Measurements from ENCODE around the gene RPS6KA2. TPM values are rescaled to one million over a fixed set of nuclear protein-coding genes. Genes with fewer than 3 reads are reported as not detected.

Gene RPS6KA2
- total and polyA plus RNA-seq, 2 donors (not counting 3 experiments of a cell fraction or from before 2014, with no cell fraction given): 54.5 to 75.8 TPM

DNA sequence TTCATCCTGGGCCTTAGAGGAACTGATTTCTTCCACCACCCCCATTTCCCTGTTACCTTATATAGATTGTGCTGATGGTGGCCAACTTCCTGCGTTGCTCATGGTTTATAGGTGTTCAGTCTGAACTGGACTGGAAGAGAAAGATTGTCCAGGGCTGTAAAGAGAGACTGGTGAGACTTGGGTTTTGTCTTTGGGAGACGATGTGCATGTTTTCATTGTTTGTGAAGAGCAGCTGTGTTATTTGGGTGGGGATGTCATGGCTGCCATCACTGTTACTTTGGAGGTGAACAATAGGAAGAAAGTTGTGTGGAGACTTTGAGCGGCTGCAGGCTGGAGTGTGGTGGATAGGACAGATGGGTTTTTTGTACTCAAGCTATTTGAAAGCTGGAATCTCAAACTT is 228.7 kb downstream of the RPS6KA2 start:
- intact Hi-C loops (cut with micrococcal nuclease): no loop called here
- TF ChIP-seq POLR2AphosphoS5 (IDR thresholded peaks at IDR 0.05; ENCODE audit: insufficient read depth, low read depth, low read length): no peak
- TF ChIP-seq GATA2 (IDR thresholded peaks at IDR 0.05; ENCODE audit: insufficient read depth, insufficient read length, low read depth, low read length): no peak
- no peak for TF ChIP-seq MYC (IDR thresholded peaks at IDR 0.05; ENCODE audit: low read depth, low read length)
- TF ChIP-seq, protein P1, sequence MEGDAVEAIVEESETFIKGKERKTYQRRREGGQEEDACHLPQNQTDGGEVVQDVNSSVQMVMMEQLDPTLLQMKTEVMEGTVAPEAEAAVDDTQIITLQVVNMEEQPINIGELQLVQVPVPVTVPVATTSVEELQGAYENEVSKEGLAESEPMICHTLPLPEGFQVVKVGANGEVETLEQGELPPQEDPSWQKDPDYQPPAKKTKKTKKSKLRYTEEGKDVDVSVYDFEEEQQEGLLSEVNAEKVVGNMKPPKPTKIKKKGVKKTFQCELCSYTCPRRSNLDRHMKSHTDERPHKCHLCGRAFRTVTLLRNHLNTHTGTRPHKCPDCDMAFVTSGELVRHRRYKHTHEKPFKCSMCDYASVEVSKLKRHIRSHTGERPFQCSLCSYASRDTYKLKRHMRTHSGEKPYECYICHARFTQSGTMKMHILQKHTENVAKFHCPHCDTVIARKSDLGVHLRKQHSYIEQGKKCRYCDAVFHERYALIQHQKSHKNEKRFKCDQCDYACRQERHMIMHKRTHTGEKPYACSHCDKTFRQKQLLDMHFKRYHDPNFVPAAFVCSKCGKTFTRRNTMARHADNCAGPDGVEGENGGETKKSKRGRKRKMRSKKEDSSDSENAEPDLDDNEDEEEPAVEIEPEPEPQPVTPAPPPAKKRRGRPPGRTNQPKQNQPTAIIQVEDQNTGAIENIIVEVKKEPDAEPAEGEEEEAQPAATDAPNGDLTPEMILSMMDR (IDR thresholded peaks at IDR 0.05; ENCODE audit: extremely low read depth in 1 of 2, insufficient read depth in 1 of 2, low read depth in 1 of 2, low read length in 2 of 2): no peak
- TF ChIP-seq EZH2 (IDR thresholded peaks at IDR 0.05; ENCODE audit: borderline replicate concordance, low read depth, low read length, severe bottlenecking): no peak
- no peak for TF ChIP-seq JUN (IDR thresholded peaks at IDR 0.05; ENCODE audit: borderline replicate concordance, insufficient read depth, insufficient read length, low read depth)
- no peak for TF ChIP-seq POLR2A (IDR thresholded peaks at IDR 0.05; ENCODE audit: low read depth, low read length)

More for the DNA sequence above, 228.7 kb downstream of the RPS6KA2 start:
- no peaks in the 10 kb centered on the region for H3K9me3 ChIP-seq (replicated peaks; ENCODE audit: control insufficient read depth, insufficient read depth, low read length)
- no peaks in the 10 kb centered on the region for H4K20me1 ChIP-seq (replicated peaks; ENCODE audit: control insufficient read depth, extremely low read depth, insufficient read depth, low read length)
- H3K4me3 ChIP-seq (replicated peaks in 1 of 3; ENCODE audit: insufficient read depth in 1 of 3, low read depth in 1 of 3, low read length in 3 of 3): no peak overlapping the region
- CTCF ChIA-PET: interaction anchor here (1.1 to 5.9 kb wide), 4 partner anchors 88 to 124 kb away, joined by 3 to 158 read pairs (median 64); partner anchors contain the start of gene PRR18
- H3K4me2 ChIP-seq (ENCODE audit: insufficient read depth, low read length): no peak overlapping the region
- DNase-seq (ENCODE audit: low read depth, low spot score): no peak
- H3K9me1 ChIP-seq (replicated peaks; ENCODE audit: control insufficient read depth, extremely low read depth, insufficient read depth, low read length): no peaks in the 10 kb centered on the region
- H3K79me2 ChIP-seq (ENCODE audit: control insufficient read depth, insufficient read depth, low read length): no peaks in the 10 kb centered on the region
- no peak overlapping the region for H3K9ac ChIP-seq (replicated peaks; ENCODE audit: extremely low read depth, insufficient read depth, low read length)
- no peak for FAIRE-seq
- no peaks in the 10 kb centered on the region for H3K36me3 ChIP-seq (ENCODE audit: control insufficient read depth in 2 of 2, extremely low read depth in 1 of 2, insufficient read depth in 2 of 2, low read length in 2 of 2)
- POLR2A ChIA-PET: no interaction called here
- no peak overlapping the region for H3K27ac ChIP-seq (ENCODE audit: insufficient read depth, low read depth, low read length)
- dilution Hi-C loops (cut with MboI; ENCODE audit: extremely low pct_ligation_motif_present, low sequenced_read_pairs): no loop called here
- no TSS peak for BruUV-seq (replicated peaks)
- no peak overlapping the region for H2AFZ ChIP-seq (ENCODE audit: low read depth, low read length)
- H3K27me3 ChIP-seq (ENCODE audit: control insufficient read depth in 2 of 2, insufficient read depth in 2 of 2, low read length in 2 of 2): peaks cover 0 to 10% of the 10 kb centered on the region in 2 experiments
- no peaks in the 10 kb centered on the region for H3K4me1 ChIP-seq (ENCODE audit: control insufficient read depth, extremely low read depth, insufficient read depth, low read length)

Data from endothelial cell of umbilical vein (primary cell).